Gastrocnemius medialis (tissue), 4 donors: ENCODE data around the gene R3HDM2. TPM values are rescaled to one million over a fixed set of nuclear protein-coding genes. Genes with fewer than 3 reads are reported as not detected.
A peak's percentile ranks its signal among the peaks of the same experiment; 100 is the strongest.

Experiments
- ATAC-seq, 2 donors: fragments of 150-250 bp; one replicate each; pipeline ENCODE4 v1.9.1; 2016
- DNase-seq, 2 donors: peaks; one replicate each; pipeline ENCODE4 v3.0.0-alpha.2; 2019
- H3K27ac ChIP-seq, 4 donors: fragments of 200-600 bp; sonication (generic); 1 replicate in 1 of 4; 2 replicates in 3 of 4; pipeline ENCODE4 v1.5.1; 2016 to 2018; ENCODE audit warnings: mild to moderate bottlenecking in 2 of 4, moderate library complexity in 1 of 4
- H3K27me3 ChIP-seq, 3 donors: fragments of 200-600 bp; sonication (generic) in 2 of 3; 1 replicate in 1 of 3; 2 replicates in 2 of 3; pipeline versions ENCODE4 v1.5.1 to v1.6.0; 2016 to 2019; ENCODE audit warnings: mild to moderate bottlenecking in 1 of 3, moderate library complexity in 1 of 3
- H3K36me3 ChIP-seq, 2 donors: fragments of 200-600 bp; sonication (generic) in 1 of 2; one replicate each; pipeline ENCODE4 v1.5.1; 2017 to 2018
- H3K4me1 ChIP-seq, 2 donors: fragments of 200-600 bp; sonication (generic) in 1 of 2; one replicate each; pipeline ENCODE4 v1.5.1; 2016 to 2017; ENCODE audit warnings: mild to moderate bottlenecking in 2 of 2
- H3K4me3 ChIP-seq, 4 donors: fragments of 200-600 bp; sonication (generic) in 3 of 4; 1 replicate in 1 of 4; 2 replicates in 3 of 4; pipeline ENCODE4 v1.5.1; 2016 to 2019; ENCODE audit warnings: mild to moderate bottlenecking in 2 of 4
- H3K9me3 ChIP-seq, 3 donors: fragments of 200-600 bp; sonication (generic) in 2 of 3; 1 replicate in 1 of 3; 2 replicates in 2 of 3; pipeline ENCODE4 v1.5.1; 2016 to 2019
- CTCF ChIP-seq, 5 experiments: fragments of 450-650 bp in 3 of 5; fragments of 200-600 bp in 2 of 5; sonication (generic) in 2 of 5; IDR thresholded peaks in 4 of 5; conservative IDR thresholded peaks in 1 of 5; 1 replicate in 4 of 5; 2 replicates in 1 of 5; pipeline ENCODE4 v1.5.1; 2016 to 2019; ENCODE audit warnings: antibody characterized with exemption in 5 of 5, mild to moderate bottlenecking in 3 of 5, moderate library complexity in 3 of 5
- POLR2A ChIP-seq, 2 donors: fragments of 450-650 bp; IDR thresholded peaks; one replicate each; pipeline ENCODE4 v1.6.1; 2017; ENCODE audit warnings: antibody characterized with exemption in 2 of 2, mild to moderate bottlenecking in 2 of 2, moderate library complexity in 2 of 2
- in situ Hi-C, 4 donors: fragments of 200-750 bp; cut with MboI; loops; one replicate each; pipeline versions ENCODE4 v1.15.0 to v1.8.0; 2017; ENCODE audit warnings: low sequenced_read_pairs in 4 of 4
- intact Hi-C: fragments of 100-400 bp; cut with DNase I; formaldehyde crosslinking; loops from one replicate; pipeline ENCODE4 v1.15.1; 2023; ENCODE audit warnings: low total_unique reads
- total RNA-seq, 4 donors: library from RNA; depleted of rRNA; stranded (reverse); fragments of >200 nt; gene quantifications; one replicate each; pipeline versions ENCODE4 v1.1.0 to v1.2.3, GENCODE V29; 2016

R3HDM2 gene
- total RNA-seq, 4 donors from 2014 or later: 24.1 to 27.1 (median 25.6) TPM

DNA sequence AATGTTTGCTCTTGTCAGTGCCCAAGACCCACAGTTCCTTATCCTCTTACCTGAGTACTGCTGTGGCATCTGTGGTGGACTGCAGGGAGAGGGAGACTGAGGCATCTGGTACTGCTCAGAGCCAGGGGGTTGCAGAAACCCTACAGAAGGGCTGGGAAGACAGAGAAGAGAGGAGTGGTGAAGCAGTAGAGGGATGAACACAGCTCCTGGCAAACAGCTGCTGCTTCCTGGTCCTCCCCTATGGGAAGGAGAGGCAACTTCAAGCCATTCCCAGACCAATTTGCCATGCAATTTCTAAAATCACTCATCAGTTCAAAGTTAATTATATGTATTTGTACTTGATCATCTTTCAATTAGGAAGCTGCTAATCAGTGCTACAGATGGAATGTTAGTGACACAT, 164.2 kb downstream of the R3HDM2 start:
- in situ Hi-C loops: loop anchor here in 2 of 4 donors (10.0 to 25.0 kb wide), 2 partner anchors 171 to 188 kb away; partner anchors contain the start of genes GLI1 (in 1 of the 2), INHBC (in 1 of the 2), INHBE (in 1 of the 2) and R3HDM2 (in 1 of the 2)
- peaks cover 0 to 27% of the 10 kb centered on the region in 2 donors for H3K36me3 ChIP-seq

GRCh38 chr12:57263096-57263495, 167.7 kb downstream of the R3HDM2 start:
- H3K27me3 ChIP-seq: no peaks in the 10 kb centered on the region
- no peaks in the 10 kb centered on the region for H3K9me3 ChIP-seq
- H3K4me3 ChIP-seq: no peak overlapping the region
- no peak for TF ChIP-seq CTCF (IDR thresholded peaks at IDR 0.05 in 4 of 5, conservative IDR thresholded peaks at IDR 0.05 in 1 of 5)
- TF ChIP-seq POLR2A (IDR thresholded peaks at IDR 0.05): no peak
- ATAC-seq (no peak), DNase-seq (no peak)
- in situ Hi-C loops (loop anchor here in 2 of 4 donors (10.0 to 25.0 kb wide), 2 partner anchors 174 to 192 kb away; partner anchors contain the start of genes GLI1 (in 1 of the 2), INHBC (in 1 of the 2), INHBE (in 1 of the 2) and R3HDM2 (in 1 of the 2)), intact Hi-C loops (loop anchor here (1.0 to 2.0 kb wide), 2 partner anchors 22 to 190 kb away; no protein-coding TSS in a partner anchor)
- H3K27ac ChIP-seq: peak overlapping the region; percentile 82 to 85 (median 82)
- H3K36me3 ChIP-seq: peaks cover 0 to 19% of the 10 kb centered on the region in 2 donors
- peaks cover 65 to 67% of the 10 kb centered on the region in 2 donors for H3K4me1 ChIP-seq

More for the DNA sequence above, 164.2 kb downstream of the R3HDM2 start:
- Histone ChIP-seq H3K4me3 (no peak overlapping the region), H3K9me3 (no peaks in the 10 kb centered on the region), H3K4me1 (peaks cover 34 to 36% of the 10 kb centered on the region in 2 donors), H3K27ac (peak overlapping the region in 1 of 4 donors; percentile 16), H3K27me3 (no peaks in the 10 kb centered on the region)
- DNase-seq (no peak), ATAC-seq (no peak)
- intact Hi-C loops: no loop called here
- TF ChIP-seq CTCF (IDR thresholded peaks at IDR 0.05 in 4 of 5, conservative IDR thresholded peaks at IDR 0.05 in 1 of 5): no peak
- no peak for TF ChIP-seq POLR2A (IDR thresholded peaks at IDR 0.05)

DNA sequence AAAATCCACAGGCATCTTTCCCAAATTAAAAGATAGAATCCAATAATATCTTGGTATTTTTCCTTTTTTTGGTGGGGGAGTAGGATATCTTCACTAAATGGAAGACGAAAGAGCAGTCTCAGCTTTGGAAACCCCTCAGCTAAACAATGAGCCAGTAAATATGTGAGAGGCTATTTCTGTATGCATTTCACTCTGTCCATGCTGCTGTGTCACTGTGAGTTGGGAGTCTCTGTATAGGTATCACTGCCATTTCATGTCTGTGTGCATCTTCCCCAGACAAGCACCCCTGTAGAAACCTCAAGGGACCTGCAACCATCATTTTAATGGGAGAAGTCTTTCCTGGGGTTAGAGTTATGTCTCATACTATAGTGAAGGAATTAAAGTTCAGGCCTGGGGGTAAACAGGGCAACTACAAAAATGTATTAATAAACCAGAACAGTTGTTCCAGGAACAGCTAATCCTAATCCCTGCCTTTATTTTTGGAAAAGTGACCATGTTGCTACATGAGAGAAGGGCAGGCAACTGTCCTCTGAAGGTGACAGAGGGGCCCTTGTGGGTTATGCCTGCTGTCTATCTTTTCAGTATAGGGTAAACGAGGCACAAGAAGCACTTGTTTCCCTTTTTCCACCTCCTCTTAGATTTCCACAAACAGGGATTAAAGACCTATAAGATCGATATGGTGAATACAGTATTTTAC, 168.6 kb downstream of the R3HDM2 start:
- no peak for TF ChIP-seq CTCF (IDR thresholded peaks at IDR 0.05 in 4 of 5, conservative IDR thresholded peaks at IDR 0.05 in 1 of 5)
- TF ChIP-seq POLR2A (IDR thresholded peaks at IDR 0.05): peak in 1 of 2 donors; percentile 26
- in situ Hi-C loops: loop anchor here in 2 of 4 donors (10.0 to 25.0 kb wide), 2 partner anchors 175 to 193 kb away; partner anchors contain the start of genes GLI1 (in 1 of the 2), INHBC (in 1 of the 2), INHBE (in 1 of the 2) and R3HDM2 (in 1 of the 2)
- no peak for DNase-seq
- Histone ChIP-seq H3K4me3 (no peak overlapping the region), H3K27ac (peak overlapping the region; percentile 82 to 85 (median 82)), H3K36me3 (peaks cover 0 to 14% of the 10 kb centered on the region in 2 donors), H3K4me1 (peaks cover 68 to 74% of the 10 kb centered on the region in 2 donors), H3K27me3 (no peaks in the 10 kb centered on the region), H3K9me3 (no peaks in the 10 kb centered on the region)
- intact Hi-C loops: loop anchor here (2.0 kb wide), 1 partner anchor 21 kb away; no protein-coding TSS in a partner anchor
- peak; percentile 65 to 69 for ATAC-seq

DNA sequence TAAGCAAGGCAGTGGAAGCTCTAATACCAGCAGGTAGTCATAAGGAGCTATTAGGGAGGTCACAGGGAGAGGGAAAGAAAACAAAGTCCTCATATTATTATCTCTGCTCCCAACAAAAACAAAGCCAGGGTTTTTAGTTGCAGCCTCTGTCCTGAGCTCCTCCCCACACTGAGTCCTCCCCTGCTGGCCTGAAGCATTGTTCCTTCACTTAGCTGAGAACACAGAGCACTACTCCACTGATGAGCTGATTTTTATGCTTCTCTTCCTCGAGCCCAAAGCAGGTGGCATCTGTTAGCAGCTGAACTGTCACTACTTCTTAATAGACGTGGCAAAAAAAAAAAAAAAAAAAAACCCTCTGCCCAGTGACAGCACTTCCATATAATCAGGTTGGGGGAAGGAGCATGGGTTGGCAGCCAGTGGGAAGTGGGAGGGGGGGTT, 169.4 kb downstream of the R3HDM2 start:
- peak in 1 of 2 donors; percentile 48 for DNase-seq
- peaks cover 68 to 81% of the 10 kb centered on the region in 2 donors for H3K4me1 ChIP-seq
- intact Hi-C loops (no loop called here), in situ Hi-C loops (loop anchor here in 2 of 4 donors (10.0 to 25.0 kb wide), 2 partner anchors 176 to 193 kb away; partner anchors contain the start of genes GLI1 (in 1 of the 2), INHBC (in 1 of the 2), INHBE (in 1 of the 2) and R3HDM2 (in 1 of the 2))
- TF ChIP-seq POLR2A (IDR thresholded peaks at IDR 0.05) (no peak), CTCF (IDR thresholded peaks at IDR 0.05 in 4 of 5, conservative IDR thresholded peaks at IDR 0.05 in 1 of 5) (no peak)
- ATAC-seq: peak; percentile 58 to 73
- H3K4me3 ChIP-seq: no peak overlapping the region
- no peaks in the 10 kb centered on the region for H3K9me3 ChIP-seq
- peaks cover 0 to 14% of the 10 kb centered on the region in 2 donors for H3K36me3 ChIP-seq
- H3K27ac ChIP-seq: peak overlapping the region; percentile 82 to 85 (median 82)
- no peaks in the 10 kb centered on the region for H3K27me3 ChIP-seq
